H9 (cell line): ENCODE data around the gene GGA3. TPM values are rescaled to one million over a fixed set of nuclear protein-coding genes. Genes with fewer than 3 reads are reported as not detected.

Experiments used
- DNase-seq: peaks from one replicate; pipeline ENCODE4 v3.0.0-alpha.2; 2017
- H2AFZ ChIP-seq: one replicate; pipeline ENCODE4 v1.6.1; 2013; ENCODE audit warnings: mild to moderate bottlenecking, low read length, control low read depth, moderate library complexity
- H2AK5ac ChIP-seq: 2 replicates; pipeline ENCODE4 v1.6.1; 2013; ENCODE audit warnings: low read length, control low read depth, mixed read lengths; ENCODE audit not compliant: insufficient read length
- H2BK120ac ChIP-seq: one replicate; pipeline ENCODE4 v1.6.1; 2013; ENCODE audit warnings: low read depth, mild to moderate bottlenecking, low read length, control low read depth, inconsistent platforms; ENCODE audit not compliant: poor library complexity, severe bottlenecking
- H2BK12ac ChIP-seq: 2 replicates; pipeline ENCODE4 v1.6.1; 2013; ENCODE audit warnings: low read length, control low read depth, mixed read lengths, low read depth; ENCODE audit not compliant: insufficient read length
- H2BK15ac ChIP-seq: 2 replicates; pipeline ENCODE4 v1.6.1; 2013; ENCODE audit warnings: low read depth, low read length, control low read depth
- H2BK20ac ChIP-seq: one replicate; pipeline ENCODE4 v1.6.1; 2013; ENCODE audit warnings: low read depth, mild to moderate bottlenecking, low read length, control low read depth, inconsistent platforms; ENCODE audit not compliant: poor library complexity, severe bottlenecking
- H2BK5ac ChIP-seq: 2 replicates; pipeline ENCODE4 v1.6.1; 2013; ENCODE audit warnings: low read length, control low read depth, mixed read lengths; ENCODE audit not compliant: insufficient read length
- H3K14ac ChIP-seq: 2 replicates; pipeline ENCODE4 v1.6.1; 2013; ENCODE audit warnings: low read length, control low read depth; ENCODE audit not compliant: insufficient read depth
- H3K18ac ChIP-seq: 2 replicates; pipeline ENCODE4 v1.6.1; 2013; ENCODE audit warnings: low read depth, mild to moderate bottlenecking, mixed read lengths, low read length, control low read depth; ENCODE audit not compliant: insufficient read length
- H3K23ac ChIP-seq: 2 replicates; pipeline ENCODE4 v1.6.1; 2013; ENCODE audit warnings: low read length, control low read depth, mixed read lengths, low read depth; ENCODE audit not compliant: insufficient read length
- H3K23me2 ChIP-seq: 2 replicates; pipeline ENCODE4 v1.6.1; 2013; ENCODE audit warnings: low read depth, mild to moderate bottlenecking, mixed read lengths, low read length, control low read depth; ENCODE audit not compliant: insufficient read length, poor library complexity, severe bottlenecking
- H3K27ac ChIP-seq: 2 replicates; pipeline ENCODE4 v1.5.1; 2013; ENCODE audit warnings: low read length, control low read depth, mixed read lengths, low read depth; ENCODE audit not compliant: insufficient read length
- H3K27me3 ChIP-seq: 2 replicates; pipeline ENCODE4 v1.6.1; 2013; ENCODE audit warnings: low read length, control low read depth, inconsistent platforms; ENCODE audit not compliant: insufficient read depth
- H3K4ac ChIP-seq: 2 replicates; pipeline ENCODE4 v1.6.1; 2013; ENCODE audit warnings: low read depth, mild to moderate bottlenecking, control low read depth, inconsistent platforms, low read length, moderate library complexity
- H3K4me1 ChIP-seq: 2 replicates; pipeline ENCODE4 v1.6.1; 2013; ENCODE audit warnings: low read length, control low read depth, inconsistent platforms; ENCODE audit not compliant: insufficient read depth
- H3K4me2 ChIP-seq: 2 replicates; pipeline ENCODE4 v1.6.1; 2013; ENCODE audit warnings: low read length, control low read depth, mixed read lengths; ENCODE audit not compliant: insufficient read length, insufficient read depth
- H3K56ac ChIP-seq: 2 replicates; pipeline ENCODE4 v1.6.1; 2013; ENCODE audit warnings: low read depth, mild to moderate bottlenecking, mixed read lengths, low read length, control low read depth; ENCODE audit not compliant: insufficient read length
- H3K79me1 ChIP-seq: 2 replicates; pipeline ENCODE4 v1.6.1; 2013; ENCODE audit warnings: low read depth, mild to moderate bottlenecking, moderate library complexity, low read length, control low read depth, inconsistent platforms; ENCODE audit not compliant: insufficient read depth, poor library complexity, severe bottlenecking
- H3K79me2 ChIP-seq: 2 replicates; pipeline ENCODE4 v1.6.1; 2013; ENCODE audit warnings: low read length, control low read depth, inconsistent platforms; ENCODE audit not compliant: insufficient read depth
- H3K9ac ChIP-seq: 2 replicates; pipeline ENCODE4 v1.6.1; 2013; ENCODE audit warnings: low read length, control low read depth, mixed read lengths; ENCODE audit not compliant: insufficient read length; ENCODE audit errors: extremely low read depth
- H3K9me3 ChIP-seq: one replicate; pipeline ENCODE4 v1.6.1; 2013; ENCODE audit warnings: low read depth, low read length, inconsistent platforms; ENCODE audit not compliant: control insufficient read depth
- H3T11ph ChIP-seq: one replicate; pipeline ENCODE4 v1.6.1; 2013; ENCODE audit warnings: mild to moderate bottlenecking, low read length, control low read depth, inconsistent platforms
- H4K20me1 ChIP-seq: one replicate; pipeline ENCODE4 v1.6.1; 2013; ENCODE audit not compliant: control insufficient read depth, insufficient read length, insufficient read depth
- H4K5ac ChIP-seq: 2 replicates; pipeline ENCODE4 v1.6.1; 2013; ENCODE audit warnings: low read depth, mild to moderate bottlenecking, mixed read lengths, low read length, control low read depth; ENCODE audit not compliant: insufficient read length
- H4K8ac ChIP-seq: replicated peaks from 2 replicates; pipeline ENCODE4 v1.6.1; 2013; ENCODE audit warnings: low read length, control low read depth, mixed read lengths, low read depth; ENCODE audit not compliant: insufficient read length
- H4K91ac ChIP-seq: 2 replicates; pipeline ENCODE4 v1.6.1; 2013; ENCODE audit warnings: low read depth, mild to moderate bottlenecking, moderate library complexity, mixed read lengths, low read length, control low read depth; ENCODE audit not compliant: insufficient read length
- H3K27ac Mint-ChIP-seq, 3 experiments: 2 replicates in 2 of 3; 3 replicates in 1 of 3; pipeline ENCODE4 v1.8.0; 2020 to 2021; ENCODE audit warnings: mixed read lengths in 3 of 3, mild to moderate bottlenecking in 1 of 3, moderate library complexity in 1 of 3
- H3K27me3 Mint-ChIP-seq: 2 replicates; pipeline ENCODE4 v1.8.0; 2021; ENCODE audit warnings: low read depth, mild to moderate bottlenecking, moderate library complexity, mixed read lengths
- H3K36me3 Mint-ChIP-seq, 3 experiments: 2 replicates in 2 of 3; 3 replicates in 1 of 3; pipeline ENCODE4 v1.8.0; 2020 to 2021; ENCODE audit warnings: low read depth in 3 of 3, mixed read lengths in 3 of 3; ENCODE audit not compliant: insufficient read depth in 1 of 3
- H3K4me1 Mint-ChIP-seq, 2 experiments: 2 replicates each; pipeline ENCODE4 v1.8.0; 2020; ENCODE audit warnings: mixed read lengths in 2 of 2
- H3K4me3 Mint-ChIP-seq, 2 experiments: 2 replicates in 1 of 2; 3 replicates in 1 of 2; pipeline ENCODE4 v1.8.0; 2020 to 2021; ENCODE audit warnings: mild to moderate bottlenecking in 2 of 2, mixed read lengths in 2 of 2, moderate library complexity in 1 of 2
- H3K9me3 Mint-ChIP-seq, 2 experiments: 2 replicates in 1 of 2; 3 replicates in 1 of 2; pipeline ENCODE4 v1.8.0; 2020; ENCODE audit warnings: mild to moderate bottlenecking in 2 of 2, mixed read lengths in 2 of 2, moderate library complexity in 1 of 2
- CTCF ChIP-seq: fragments of 200-600 bp; sonication (generic); conservative IDR thresholded peaks from 3 replicates; pipeline ENCODE4 v1.8.0; 2021; ENCODE audit warnings: antibody characterized with exemption, mild to moderate bottlenecking
- WGBS: extraction: QIAGEN DNeasy Blood & Tissue Kit; methylation state at CpG from one replicate; pipeline ENCODE4 v1.1.7; 2013; ENCODE audit warnings: missing lambda C conversion rate, low lambda C conversion rate, mixed read lengths; ENCODE audit not compliant: insufficient read length; ENCODE audit errors: extremely low coverage; 5-methylcytosine and 5-hydroxymethylcytosine counted together
- total RNA-seq: library from RNA; stranded (reverse); gene quantifications from 2 replicates; pipeline ENCODE4 v1.2.1, GENCODE V29; 2021

Gene GGA3
- total RNA-seq, 1 experiment from 2014 or later, result 50.3 TPM

GRCh38 chr17:75301049-75301448, 39.6 kb upstream of the GGA3 start:
- Histone ChIP-seq H3K9ac (no peak overlapping the region), H3K27ac (no peak overlapping the region), H3K23me2 (no peaks in the 10 kb centered on the region), H3K23ac (no peak overlapping the region), H3K56ac (no peak overlapping the region), H2BK120ac (no peak overlapping the region), H3K14ac (no peak overlapping the region), H3K4ac (no peak overlapping the region), H2AK5ac (no peak overlapping the region), H3K4me2 (no peak overlapping the region), H4K91ac (no peak overlapping the region), H2BK20ac (no peak overlapping the region), H3K9me3 (no peaks in the 10 kb centered on the region), H4K20me1 (no peaks in the 10 kb centered on the region), H3K18ac (no peak overlapping the region), H3T11ph (no peak overlapping the region), H3K79me1 (no peaks in the 10 kb centered on the region), H2BK15ac (no peak overlapping the region), H4K8ac (no peak overlapping the region), H2AFZ (no peak overlapping the region), H2BK12ac (no peak overlapping the region), H2BK5ac (no peak overlapping the region), H3K27me3 (no peaks in the 10 kb centered on the region), H3K4me1 (no peaks in the 10 kb centered on the region), H4K5ac (no peak overlapping the region), H3K79me2 (no peaks in the 10 kb centered on the region)
- H3K4me3 Mint-ChIP-seq, result no peak overlapping the region; a peak in 1 of 5 replicates
- H3K27me3 Mint-ChIP-seq, result no peaks in the 10 kb centered on the region
- no peaks in the 10 kb centered on the region for H3K4me1 Mint-ChIP-seq
- no peak for TF ChIP-seq CTCF
- H3K9me3 Mint-ChIP-seq, result no peaks in the 10 kb centered on the region
- no CpG with 5 or more reads among the region's 9 CpGs for WGBS
- H3K27ac Mint-ChIP-seq, result no peak overlapping the region
- no peaks in the 10 kb centered on the region; a peak in 1 of 7 replicates for H3K36me3 Mint-ChIP-seq
- DNase-seq, result no peak
